Measurements from ENCODE around the gene SLC25A25. TPM values are rescaled to one million over a fixed set of nuclear protein-coding genes. Genes with fewer than 3 reads are reported as not detected.

Gene SLC25A25
- total RNA-seq, 2 experiments from 2014 or later = 16.9 to 17.7 TPM

DNA sequence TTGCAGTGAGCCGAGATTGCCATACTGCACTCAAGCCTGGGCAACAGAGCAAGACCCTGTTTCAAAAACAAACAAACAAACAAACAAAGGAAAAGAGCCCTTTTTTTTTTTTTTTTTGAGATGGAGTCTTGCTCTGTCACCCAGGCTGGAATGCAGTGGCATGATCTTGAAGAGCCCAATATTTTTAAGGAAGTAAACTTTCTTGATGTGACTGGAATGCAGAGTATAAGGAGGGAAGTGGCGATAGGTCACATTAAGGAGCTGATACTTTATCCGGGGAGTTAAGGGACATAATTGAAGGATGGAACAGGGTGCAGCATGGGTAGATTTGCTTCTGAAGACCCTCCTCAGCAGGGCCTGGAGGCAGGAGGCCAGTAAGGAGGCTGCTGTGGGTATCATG is 13.9 kb upstream of the SLC25A25 start:
- DNase-seq (no peak), ATAC-seq (ENCODE audit: poor library complexity) (no peak)
- Mint-ChIP-seq H3K9me3 (no peaks in the 10 kb centered on the region), H3K4me1 (ENCODE audit: low read depth) (no peaks in the 10 kb centered on the region), H3K27ac (no peak overlapping the region), H3K4me3 (no peak overlapping the region), H3K36me3 (ENCODE audit: low read depth) (no peaks in the 10 kb centered on the region), H3K27me3 (no peaks in the 10 kb centered on the region)
- TF ChIP-seq, protein P1, sequence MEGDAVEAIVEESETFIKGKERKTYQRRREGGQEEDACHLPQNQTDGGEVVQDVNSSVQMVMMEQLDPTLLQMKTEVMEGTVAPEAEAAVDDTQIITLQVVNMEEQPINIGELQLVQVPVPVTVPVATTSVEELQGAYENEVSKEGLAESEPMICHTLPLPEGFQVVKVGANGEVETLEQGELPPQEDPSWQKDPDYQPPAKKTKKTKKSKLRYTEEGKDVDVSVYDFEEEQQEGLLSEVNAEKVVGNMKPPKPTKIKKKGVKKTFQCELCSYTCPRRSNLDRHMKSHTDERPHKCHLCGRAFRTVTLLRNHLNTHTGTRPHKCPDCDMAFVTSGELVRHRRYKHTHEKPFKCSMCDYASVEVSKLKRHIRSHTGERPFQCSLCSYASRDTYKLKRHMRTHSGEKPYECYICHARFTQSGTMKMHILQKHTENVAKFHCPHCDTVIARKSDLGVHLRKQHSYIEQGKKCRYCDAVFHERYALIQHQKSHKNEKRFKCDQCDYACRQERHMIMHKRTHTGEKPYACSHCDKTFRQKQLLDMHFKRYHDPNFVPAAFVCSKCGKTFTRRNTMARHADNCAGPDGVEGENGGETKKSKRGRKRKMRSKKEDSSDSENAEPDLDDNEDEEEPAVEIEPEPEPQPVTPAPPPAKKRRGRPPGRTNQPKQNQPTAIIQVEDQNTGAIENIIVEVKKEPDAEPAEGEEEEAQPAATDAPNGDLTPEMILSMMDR (IDR thresholded peaks at IDR 0.05) = no peak
- Histone ChIP-seq H3K4me1 (ENCODE audit: insufficient read depth, low read length) (no peaks in the 10 kb centered on the region), H3K9me3 (ENCODE audit: control insufficient read depth in 1 of 2, insufficient read depth in 1 of 2, low read length in 2 of 2) (no peaks in the 10 kb centered on the region), H3K27ac (ENCODE audit: low read depth in 1 of 2, low read length in 2 of 2) (no peak overlapping the region), H3K36me3 (ENCODE audit: insufficient read depth, low read length) (no peaks in the 10 kb centered on the region), H3K4me3 (ENCODE audit: low read length) (no peak overlapping the region), H3K27me3 (ENCODE audit: control insufficient read depth in 1 of 2, insufficient read depth in 2 of 2, low read length in 2 of 2) (no peaks in the 10 kb centered on the region)
- CTCF ChIA-PET = no interaction called here
- POLR2A ChIA-PET = no interaction called here
- intact Hi-C loops (cut with DNase I, micrococcal nuclease) = loop anchor here in 1 of 2 experiments (10.0 kb wide), 1 partner anchor 51 kb away; no protein-coding TSS in a partner anchor

DNA sequence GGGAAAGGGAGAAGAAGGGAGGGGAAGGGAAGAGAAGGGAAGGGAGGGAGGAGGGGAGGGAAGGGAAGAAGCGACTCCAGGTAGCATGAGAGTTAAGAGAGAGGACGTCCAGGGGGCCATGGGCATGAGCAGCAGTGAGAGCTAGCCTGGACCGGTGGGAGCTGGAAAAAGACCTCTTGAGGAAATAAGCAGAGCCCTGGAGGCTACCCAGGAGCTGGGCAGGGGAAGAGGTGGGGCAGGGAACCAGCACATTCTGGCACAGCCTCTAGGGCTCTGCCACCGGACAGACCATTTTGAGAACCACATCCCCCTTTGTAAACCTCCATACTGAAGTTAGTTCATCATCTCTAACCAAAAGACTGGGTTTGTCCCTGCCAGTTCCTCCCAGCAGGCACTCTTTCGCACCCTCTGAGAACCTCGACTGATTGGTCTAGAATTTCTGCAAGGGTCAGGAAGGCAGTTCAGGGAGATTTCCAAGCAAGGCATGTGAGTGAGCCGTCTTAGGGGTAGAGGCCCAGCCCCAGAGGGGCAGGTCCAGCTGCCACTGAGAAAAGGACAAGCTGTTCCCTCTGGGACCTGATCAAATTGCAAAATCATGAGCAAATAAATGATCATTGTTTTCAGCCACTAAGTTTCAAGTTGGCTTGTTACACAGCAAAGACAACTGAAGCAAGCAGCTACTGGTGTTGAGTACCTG is 12.5 kb upstream of the SLC25A25 start:
- DNase-seq (no peak), ATAC-seq (ENCODE audit: poor library complexity) (no peak)
- H3K4me1 Mint-ChIP-seq (ENCODE audit: low read depth) = no peaks in the 10 kb centered on the region
- TF ChIP-seq, protein P1 (IDR thresholded peaks at IDR 0.05) = no peak
- H3K27me3 Mint-ChIP-seq = no peaks in the 10 kb centered on the region
- intact Hi-C loops (cut with DNase I, micrococcal nuclease) = loop anchor here (2.0 to 10.0 kb wide), 2 partner anchors 49 to 61 kb away; no protein-coding TSS in a partner anchor
- H3K27ac ChIP-seq (ENCODE audit: low read depth in 1 of 2, low read length in 2 of 2) = no peak overlapping the region
- H3K4me3 ChIP-seq (ENCODE audit: low read length) = no peak overlapping the region
- H3K27me3 ChIP-seq (ENCODE audit: control insufficient read depth in 1 of 2, insufficient read depth in 2 of 2, low read length in 2 of 2) = no peaks in the 10 kb centered on the region
- CTCF ChIA-PET = no interaction called here
- no peaks in the 10 kb centered on the region for H3K36me3 Mint-ChIP-seq (ENCODE audit: low read depth)
- no peak overlapping the region for H3K4me3 Mint-ChIP-seq
- H3K4me1 ChIP-seq (ENCODE audit: insufficient read depth, low read length) = peaks cover 5% of the 10 kb centered on the region
- no peak overlapping the region for H3K27ac Mint-ChIP-seq
- no peaks in the 10 kb centered on the region for H3K36me3 ChIP-seq (ENCODE audit: insufficient read depth, low read length)
- POLR2A ChIA-PET = interaction anchor here (1.3 to 1.6 kb wide), 2 partner anchors 10 to 12 kb away, joined by 3 to 4 read pairs; partner anchors contain the start of gene NAIF1
- no peaks in the 10 kb centered on the region for H3K9me3 ChIP-seq (ENCODE audit: control insufficient read depth in 1 of 2, insufficient read depth in 1 of 2, low read length in 2 of 2)
- no peaks in the 10 kb centered on the region for H3K9me3 Mint-ChIP-seq

DNA sequence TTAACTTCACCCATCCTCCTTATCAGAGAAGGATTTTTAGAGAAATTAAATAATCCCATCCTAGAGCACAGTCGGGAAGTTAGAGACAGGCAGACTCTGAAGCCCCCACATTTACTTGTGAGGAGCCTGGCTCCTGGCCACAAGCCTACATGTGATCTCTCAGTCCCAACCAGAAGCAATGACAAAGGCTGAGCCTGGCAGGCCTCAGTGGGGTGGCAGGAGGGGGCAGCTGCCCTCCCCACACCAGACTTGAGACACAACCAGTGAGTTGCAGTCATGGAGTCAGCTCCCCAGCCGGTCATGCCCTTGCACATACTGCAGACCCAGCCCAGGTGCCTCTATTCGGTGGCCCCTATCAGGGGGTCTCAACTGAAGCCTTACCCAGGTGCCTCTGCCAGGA is 11.9 kb upstream of the SLC25A25 start:
- no peaks in the 10 kb centered on the region for H3K9me3 Mint-ChIP-seq
- ChIA-PET POLR2A (interaction anchor here (0.8 to 1.6 kb wide), 3 partner anchors 10 to 21 kb away, joined by 3 to 4 read pairs (median 4); partner anchors contain the start of gene NAIF1), CTCF (no interaction called here)
- H3K4me3 Mint-ChIP-seq = no peak overlapping the region
- Histone ChIP-seq H3K27ac (ENCODE audit: low read depth in 1 of 2, low read length in 2 of 2) (no peak overlapping the region), H3K9me3 (ENCODE audit: control insufficient read depth in 1 of 2, insufficient read depth in 1 of 2, low read length in 2 of 2) (no peaks in the 10 kb centered on the region), H3K27me3 (ENCODE audit: control insufficient read depth in 1 of 2, insufficient read depth in 2 of 2, low read length in 2 of 2) (no peaks in the 10 kb centered on the region), H3K4me3 (ENCODE audit: low read length) (no peak overlapping the region), H3K36me3 (ENCODE audit: insufficient read depth, low read length) (no peaks in the 10 kb centered on the region), H3K4me1 (ENCODE audit: insufficient read depth, low read length) (peaks cover 10% of the 10 kb centered on the region)
- DNase-seq (no peak), ATAC-seq (ENCODE audit: poor library complexity) (no peak)
- peaks cover under 1% of the 10 kb centered on the region for H3K36me3 Mint-ChIP-seq (ENCODE audit: low read depth)
- intact Hi-C loops (cut with DNase I, micrococcal nuclease) = loop anchor here (2.0 to 10.0 kb wide), 2 partner anchors 49 to 61 kb away; no protein-coding TSS in a partner anchor
- H3K4me1 Mint-ChIP-seq (ENCODE audit: low read depth) = peaks cover 6% of the 10 kb centered on the region
- no peaks in the 10 kb centered on the region for H3K27me3 Mint-ChIP-seq
- TF ChIP-seq, protein P1 (IDR thresholded peaks at IDR 0.05) = no peak
- no peak overlapping the region for H3K27ac Mint-ChIP-seq
